GM19463 (cell line): ENCODE results near the gene TRPM3.
"Not testable (repeated sequence)": the region's sequence is repeated elsewhere in the genome, so short reads cannot be mapped to it uniquely, and the experiment has no call there.

Experiments
- ATAC-seq: cut with Tn5 transposase; IDR thresholded peaks from one replicate; pipeline ENCODE4 v1.9.1; 2021; ENCODE audit warnings: mild to moderate bottlenecking, moderate library complexity; ENCODE audit not compliant: unreplicated experiment

The TRPM3 gene

DNA sequence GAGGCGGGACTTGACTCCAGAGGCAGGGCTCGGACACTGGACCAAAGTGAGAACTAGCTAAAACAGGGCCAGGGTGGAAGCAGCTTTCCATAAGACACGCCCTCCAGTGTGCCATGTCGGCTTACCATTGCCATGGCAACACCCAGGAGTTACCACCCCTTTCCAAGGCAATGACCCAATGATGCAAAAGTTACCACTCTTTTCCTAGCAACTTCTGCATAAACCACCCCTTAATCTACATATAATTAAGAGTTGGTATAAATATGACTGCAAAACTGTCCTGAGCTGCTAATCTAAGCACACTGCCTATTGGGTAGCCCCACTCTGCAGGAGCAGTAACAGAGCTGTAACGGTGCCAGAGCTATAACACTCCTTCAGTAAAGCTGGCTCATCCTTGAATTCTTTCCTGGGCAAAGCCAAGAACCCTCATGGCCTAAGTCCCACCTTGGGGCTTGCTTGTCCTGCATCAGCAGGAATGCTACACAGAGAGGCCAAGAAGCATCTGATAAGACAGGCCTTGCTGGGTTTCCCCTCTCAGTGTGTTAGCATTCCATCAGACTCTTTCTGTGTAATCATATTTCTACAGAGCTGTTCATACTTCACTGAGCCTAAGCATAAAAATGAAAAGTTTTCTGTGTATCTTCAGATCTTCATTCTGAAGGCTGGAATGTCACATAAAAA, 444.2 kb downstream of the TRPM3 start:
- no peak for ATAC-seq

- no peak for ATAC-seq
These were observed 445.5 kb downstream of the TRPM3 start for GRCh38 chr9:70675868-70676370.

DNA sequence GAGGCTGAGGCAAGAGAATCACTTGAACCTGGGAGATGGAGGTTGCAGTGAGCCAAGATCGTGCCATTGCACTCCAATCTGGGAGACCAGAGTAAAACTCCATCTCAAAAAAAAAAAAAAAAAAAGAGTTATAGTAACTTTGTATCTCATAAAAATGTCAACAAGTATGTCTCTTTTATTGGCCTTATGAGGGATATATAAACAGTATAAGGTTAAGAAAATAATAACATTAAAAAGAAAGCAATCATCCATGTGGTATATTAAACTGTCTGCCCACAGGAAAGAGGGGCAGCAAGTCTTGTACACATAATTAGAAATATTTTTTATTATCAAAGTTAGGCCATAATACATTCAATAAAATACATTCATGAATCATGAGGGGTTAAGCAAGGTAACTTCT, 447.6 kb downstream of the TRPM3 start:
- ATAC-seq: no peak

DNA sequence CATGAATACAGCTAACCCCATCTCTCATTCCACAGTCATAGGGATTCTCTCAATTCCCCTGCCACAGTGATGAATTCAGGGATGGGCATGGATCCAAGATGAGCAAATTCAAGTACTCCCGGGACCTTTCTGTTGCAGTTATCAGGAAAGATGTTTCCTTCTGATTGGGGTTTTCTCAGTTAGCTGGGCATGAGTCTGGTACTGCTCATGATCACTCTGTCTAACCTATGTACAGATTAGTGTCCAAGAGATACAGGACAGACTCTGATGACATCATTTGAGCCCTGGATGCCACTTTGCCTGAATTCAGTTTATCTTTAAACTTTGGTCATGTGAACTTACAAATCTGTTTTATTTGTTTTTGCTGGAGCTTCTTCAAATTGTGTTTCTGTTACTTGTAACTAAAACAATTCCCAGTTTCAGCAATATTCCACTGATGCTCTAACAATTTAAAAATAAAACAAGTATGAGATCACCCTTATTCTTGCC, 449.2 kb downstream of the TRPM3 start:
- ATAC-seq: no peak

- no peak for ATAC-seq
These were observed 452.7 kb downstream of the TRPM3 start for GRCh38 chr9:70668751-70669150.

DNA sequence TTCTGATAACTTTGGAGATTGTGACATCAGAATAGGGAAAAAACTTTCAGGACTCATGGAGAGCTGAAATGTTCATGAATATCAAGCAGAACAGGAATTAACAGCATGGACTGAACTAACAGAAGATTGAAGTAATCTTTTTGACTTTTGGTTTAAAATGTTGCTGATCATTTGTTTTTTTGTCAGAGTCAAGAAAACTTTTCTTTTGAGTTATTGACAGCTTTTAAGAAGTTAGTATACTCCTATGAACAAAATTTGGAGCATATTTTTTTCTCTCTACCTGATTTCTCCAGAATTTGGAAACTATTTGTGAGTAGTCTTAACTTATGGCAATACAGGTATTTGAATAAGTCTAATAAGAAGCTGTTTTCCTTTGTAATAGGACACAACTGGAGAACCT, 462.7 kb downstream of the TRPM3 start:
- no peak for ATAC-seq

- ATAC-seq: no peak
These were observed 465.1 kb downstream of the TRPM3 start for GRCh38 chr9:70656281-70656680.

DNA sequence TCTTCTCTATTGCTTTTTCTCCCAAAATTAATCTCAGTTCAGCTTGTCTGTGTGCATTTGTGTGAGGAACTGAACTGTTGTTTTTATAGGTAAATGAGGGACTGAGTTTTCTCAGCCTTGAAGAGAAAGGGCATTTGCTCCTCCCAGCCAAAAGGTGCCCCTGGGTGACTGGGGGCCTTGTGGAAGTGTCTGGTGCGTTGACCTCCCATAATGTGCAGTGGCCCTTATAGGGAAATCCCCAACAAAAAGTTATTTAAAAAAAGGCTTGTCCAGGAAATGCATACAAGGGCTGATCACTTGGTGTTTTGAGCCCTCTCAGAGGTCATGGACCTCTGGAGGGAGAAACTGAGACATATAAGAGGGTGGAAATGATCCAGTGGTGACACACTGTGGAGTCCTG, 467.3 kb downstream of the TRPM3 start:
- no peak for ATAC-seq

GRCh38 chr9:70644627-70645026, 476.8 kb downstream of the TRPM3 start:
- ATAC-seq: not testable (repeated sequence)

- ATAC-seq: no peak
These were observed 479.1 kb downstream of the TRPM3 start for GRCh38 chr9:70642341-70642740.

- ATAC-seq: no peak
These were observed 479.8 kb downstream of the TRPM3 start for GRCh38 chr9:70641631-70642030.

DNA sequence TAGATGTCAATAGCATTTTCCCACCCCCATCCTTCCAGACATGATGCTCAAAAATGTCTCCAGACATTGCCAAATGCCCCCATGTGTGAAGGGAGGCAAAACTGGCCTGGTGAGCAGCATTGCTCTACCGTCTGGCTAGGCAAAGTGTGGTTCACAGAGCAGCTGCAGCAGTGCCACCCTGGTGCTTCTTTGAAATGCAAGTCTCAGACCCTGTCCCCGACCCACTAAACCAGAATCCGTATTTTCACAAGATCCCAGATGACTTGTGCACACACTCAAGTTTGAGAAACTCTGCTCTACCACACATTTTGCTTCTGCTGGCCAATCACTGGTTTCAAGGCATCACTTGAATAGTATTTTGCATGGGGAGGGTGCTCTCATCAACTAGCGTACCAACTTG, 480.4 kb downstream of the TRPM3 start:
- no peak for ATAC-seq

DNA sequence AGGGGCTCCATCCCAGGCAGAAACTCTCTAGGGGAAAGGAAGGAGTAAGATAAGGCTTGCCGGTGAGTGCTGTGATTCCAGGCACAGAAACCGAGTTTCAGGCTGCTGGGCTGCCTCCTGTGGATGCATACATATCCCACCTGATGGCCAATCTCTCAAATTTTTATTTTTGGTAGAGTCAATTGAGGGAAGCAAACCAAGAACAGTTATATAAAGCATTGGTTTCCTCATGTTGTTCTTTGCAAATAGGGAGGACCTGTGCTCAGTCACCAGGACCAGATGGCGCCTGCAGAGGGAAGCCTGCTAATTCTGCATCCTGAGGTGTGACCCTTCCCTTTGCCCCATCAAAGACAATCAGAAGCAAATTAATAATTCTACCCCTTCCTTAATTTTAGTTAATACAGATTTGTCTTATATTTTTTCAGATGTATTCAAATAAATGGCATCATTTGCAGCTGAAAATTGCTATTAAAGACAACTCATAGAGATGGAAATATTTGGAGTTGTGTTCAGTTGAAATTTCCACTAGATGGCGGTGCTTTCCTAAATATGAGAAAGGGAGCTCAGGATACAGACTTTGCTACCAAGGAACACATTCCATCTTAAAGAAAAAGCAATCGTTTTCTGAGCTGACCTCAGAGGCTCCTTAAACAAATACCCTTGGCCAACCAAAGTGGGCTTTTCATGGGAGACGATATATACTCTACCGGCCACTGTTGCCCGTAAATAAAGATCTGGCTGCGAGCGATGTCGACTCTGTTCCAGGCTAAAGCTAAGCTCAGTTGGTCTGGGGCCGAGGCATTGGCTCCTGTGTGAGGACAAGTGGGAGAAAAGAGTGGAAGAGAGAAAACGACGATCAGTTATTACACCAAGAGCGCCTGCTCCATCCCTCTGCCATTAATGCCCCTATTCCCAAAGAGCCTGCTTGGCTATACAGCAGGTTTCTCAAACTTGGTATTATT, 481.3 kb downstream of the TRPM3 start:
- ATAC-seq: no peak

DNA sequence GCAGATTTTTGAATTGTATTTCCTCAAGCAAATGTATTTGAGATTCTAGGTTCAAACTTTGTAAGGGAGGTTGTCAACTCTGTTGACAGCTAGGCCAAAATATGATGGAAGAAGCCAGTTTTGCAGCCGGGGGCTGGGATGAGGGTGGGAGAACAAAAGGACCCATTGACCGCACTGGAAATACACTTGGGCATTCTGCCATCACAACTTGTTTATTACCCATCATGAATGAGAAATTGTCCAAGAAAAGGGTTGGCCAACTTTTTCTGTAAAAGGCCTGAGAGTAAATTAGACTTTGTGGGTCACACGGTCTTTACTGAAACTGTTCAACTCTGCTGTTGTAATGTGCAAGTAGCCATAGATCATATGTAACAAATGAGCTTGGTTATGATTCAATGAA, 485.6 kb downstream of the TRPM3 start:
- no peak for ATAC-seq

DNA sequence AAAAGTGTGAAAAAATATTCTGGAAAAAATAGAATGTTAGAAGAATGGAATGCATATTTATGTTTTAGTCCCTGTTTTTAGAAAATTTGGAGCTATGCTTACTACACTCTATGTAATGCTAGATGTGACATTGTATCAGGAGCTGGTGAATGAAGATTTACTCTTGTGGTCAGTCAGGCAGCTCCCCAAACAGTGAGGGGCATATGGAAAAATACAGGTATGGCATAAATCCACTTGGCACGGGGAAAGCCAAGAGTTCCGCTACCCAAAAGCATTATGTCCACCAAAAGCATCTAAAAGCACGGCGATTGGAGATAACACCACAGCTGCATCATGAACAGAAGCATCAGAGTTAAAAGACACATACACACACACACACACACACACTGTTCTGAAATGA, 486.7 kb downstream of the TRPM3 start:
- no peak for ATAC-seq

DNA sequence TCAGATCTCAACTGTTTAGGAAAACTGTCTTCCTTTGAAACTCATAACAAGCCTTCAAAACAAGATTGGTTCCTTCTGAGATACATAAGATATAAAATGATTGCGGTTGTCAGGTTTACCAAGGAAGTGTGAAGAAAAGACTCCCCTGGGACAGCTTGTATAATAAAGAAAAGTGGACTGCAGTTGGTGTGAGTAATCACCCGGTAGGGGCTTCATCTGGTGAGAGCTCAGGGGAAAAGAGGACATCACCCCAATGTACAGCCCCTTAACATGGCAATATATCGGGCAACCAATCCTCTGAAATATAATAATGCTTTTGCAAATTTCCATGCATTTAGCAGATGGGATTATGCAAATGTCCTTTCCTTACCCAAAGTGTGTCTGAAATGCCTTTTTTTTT, 490.4 kb downstream of the TRPM3 start:
- no peak for ATAC-seq

DNA sequence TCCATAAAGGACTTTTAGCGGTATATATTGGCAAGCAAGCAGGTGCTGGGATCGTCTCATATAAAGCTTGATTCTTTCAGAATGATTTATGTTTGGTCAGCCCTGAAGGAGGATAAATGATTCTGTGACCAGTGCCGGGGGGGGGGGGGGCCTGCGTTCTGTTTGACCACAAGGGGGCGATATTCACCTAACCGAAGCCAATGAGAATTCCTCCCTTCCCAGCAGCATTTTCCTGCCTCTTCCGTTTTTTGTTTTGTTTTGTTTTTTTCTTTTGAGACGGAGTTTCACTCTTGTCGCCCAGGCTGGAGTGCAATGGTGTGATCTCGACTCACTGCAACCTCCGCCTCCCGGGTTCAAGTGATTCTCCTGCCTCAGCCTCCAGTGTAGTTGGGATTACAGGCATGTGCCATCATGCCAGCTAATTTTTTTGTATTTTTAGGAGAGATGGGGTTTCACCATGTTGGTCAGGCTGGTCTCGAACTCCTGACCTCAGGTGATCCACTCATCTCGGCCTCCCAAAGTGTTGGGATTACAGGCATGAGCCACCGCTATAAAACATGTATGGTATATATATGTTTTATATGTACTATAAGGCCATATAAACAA, 492.2 kb downstream of the TRPM3 start:
- ATAC-seq: not testable (repeated sequence)

DNA sequence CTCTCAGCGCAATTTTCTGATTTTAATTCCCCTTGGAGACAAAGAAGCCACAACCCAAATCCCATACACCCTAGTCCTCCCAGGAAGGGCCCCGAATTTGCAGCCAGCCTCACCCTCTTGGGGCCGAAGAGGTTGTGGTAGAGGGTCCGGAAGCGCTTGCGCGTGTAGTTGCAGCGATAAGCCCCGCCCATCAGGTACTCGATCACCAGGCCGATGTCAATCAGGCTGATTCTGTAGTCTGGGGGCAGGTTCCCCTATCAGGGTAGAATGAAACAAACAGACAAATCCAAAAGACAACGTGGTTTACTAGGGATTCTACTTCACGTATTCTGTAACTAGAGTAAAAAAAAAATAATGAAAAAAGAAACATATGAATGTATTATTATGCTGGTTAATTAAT, 496.3 kb downstream of the TRPM3 start:
- ATAC-seq: no peak

- no peak for ATAC-seq
These were observed 502.6 kb downstream of the TRPM3 start for GRCh38 chr9:70618784-70619183.

- no peak for ATAC-seq
These were observed 504.2 kb downstream of the TRPM3 start for GRCh38 chr9:70617033-70617828.
